GM12872 (cell line): Measurements from ENCODE around the gene NF2.

ENCODE experiments used
- TF ChIP-seq, protein P1 (sequence below): IDR thresholded peaks from 3 replicates; pipeline ENCODE4 v1.5.1; 2011; ENCODE audit warnings: low read depth, mild to moderate bottlenecking, low read length, moderate library complexity; ENCODE audit not compliant: insufficient read depth

The NF2 gene

DNA sequence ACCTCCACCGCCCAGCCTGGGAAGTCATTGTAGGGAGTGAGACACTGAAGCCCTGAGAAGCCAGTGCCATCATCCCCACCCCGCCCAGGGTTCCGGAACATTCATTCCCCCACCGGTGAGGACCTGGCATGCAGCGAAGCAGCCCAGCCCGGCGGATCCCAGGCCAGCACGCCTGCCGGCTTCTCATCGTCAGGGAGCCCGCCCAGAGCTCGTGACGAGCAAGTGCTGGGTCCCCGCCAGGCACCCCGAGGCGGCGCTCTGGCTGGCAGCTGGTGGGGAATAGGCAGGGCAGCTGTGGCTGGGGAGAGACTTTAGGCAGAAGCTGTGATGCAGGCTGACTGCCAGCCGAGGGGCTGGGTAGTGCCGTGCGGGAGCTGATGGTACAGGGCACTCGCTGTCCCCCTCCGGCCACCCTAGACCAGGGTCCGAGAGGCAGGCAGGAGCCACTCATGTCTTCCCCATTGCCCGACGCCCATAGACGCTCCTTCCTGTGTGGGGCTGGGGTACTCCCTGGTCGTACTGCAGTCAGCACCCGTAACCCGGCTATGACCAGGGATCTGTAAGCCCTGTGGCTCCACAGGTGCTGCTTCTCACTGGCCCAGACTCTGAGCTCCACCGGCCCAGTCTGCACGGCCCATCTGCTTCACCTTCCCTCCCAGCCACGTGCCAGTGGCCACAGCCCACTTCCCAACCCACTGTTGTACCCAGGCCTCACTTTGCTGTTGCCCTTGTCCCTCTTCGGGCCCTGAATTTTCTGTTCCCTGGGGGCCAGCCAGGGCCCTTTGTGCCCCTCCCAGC lies 91.9 kb downstream of the NF2 start:
- TF ChIP-seq, protein P1, sequence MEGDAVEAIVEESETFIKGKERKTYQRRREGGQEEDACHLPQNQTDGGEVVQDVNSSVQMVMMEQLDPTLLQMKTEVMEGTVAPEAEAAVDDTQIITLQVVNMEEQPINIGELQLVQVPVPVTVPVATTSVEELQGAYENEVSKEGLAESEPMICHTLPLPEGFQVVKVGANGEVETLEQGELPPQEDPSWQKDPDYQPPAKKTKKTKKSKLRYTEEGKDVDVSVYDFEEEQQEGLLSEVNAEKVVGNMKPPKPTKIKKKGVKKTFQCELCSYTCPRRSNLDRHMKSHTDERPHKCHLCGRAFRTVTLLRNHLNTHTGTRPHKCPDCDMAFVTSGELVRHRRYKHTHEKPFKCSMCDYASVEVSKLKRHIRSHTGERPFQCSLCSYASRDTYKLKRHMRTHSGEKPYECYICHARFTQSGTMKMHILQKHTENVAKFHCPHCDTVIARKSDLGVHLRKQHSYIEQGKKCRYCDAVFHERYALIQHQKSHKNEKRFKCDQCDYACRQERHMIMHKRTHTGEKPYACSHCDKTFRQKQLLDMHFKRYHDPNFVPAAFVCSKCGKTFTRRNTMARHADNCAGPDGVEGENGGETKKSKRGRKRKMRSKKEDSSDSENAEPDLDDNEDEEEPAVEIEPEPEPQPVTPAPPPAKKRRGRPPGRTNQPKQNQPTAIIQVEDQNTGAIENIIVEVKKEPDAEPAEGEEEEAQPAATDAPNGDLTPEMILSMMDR = no peak

- TF ChIP-seq, protein P1 = no peak
These were observed 94.6 kb downstream of the NF2 start for GRCh38 chr22:29697853-29698598.

- TF ChIP-seq, protein P1 = no peak
These were observed 96.9 kb downstream of the NF2 start for GRCh38 chr22:29700206-29700899.

DNA sequence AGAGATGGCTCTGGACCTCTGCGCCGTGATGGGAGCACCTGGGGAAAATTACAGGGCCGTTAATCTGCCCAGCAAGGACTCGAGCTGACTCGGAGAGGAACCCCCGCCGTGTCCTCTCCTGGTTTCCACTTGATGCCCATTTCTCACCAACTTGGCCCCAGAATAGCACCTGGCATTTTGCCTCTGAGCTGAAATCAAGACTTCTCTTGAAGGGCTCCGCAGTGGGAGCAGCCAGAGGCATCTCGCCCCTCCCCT lies 97.4 kb downstream of the NF2 start:
- TF ChIP-seq, protein P1 = no peak

DNA sequence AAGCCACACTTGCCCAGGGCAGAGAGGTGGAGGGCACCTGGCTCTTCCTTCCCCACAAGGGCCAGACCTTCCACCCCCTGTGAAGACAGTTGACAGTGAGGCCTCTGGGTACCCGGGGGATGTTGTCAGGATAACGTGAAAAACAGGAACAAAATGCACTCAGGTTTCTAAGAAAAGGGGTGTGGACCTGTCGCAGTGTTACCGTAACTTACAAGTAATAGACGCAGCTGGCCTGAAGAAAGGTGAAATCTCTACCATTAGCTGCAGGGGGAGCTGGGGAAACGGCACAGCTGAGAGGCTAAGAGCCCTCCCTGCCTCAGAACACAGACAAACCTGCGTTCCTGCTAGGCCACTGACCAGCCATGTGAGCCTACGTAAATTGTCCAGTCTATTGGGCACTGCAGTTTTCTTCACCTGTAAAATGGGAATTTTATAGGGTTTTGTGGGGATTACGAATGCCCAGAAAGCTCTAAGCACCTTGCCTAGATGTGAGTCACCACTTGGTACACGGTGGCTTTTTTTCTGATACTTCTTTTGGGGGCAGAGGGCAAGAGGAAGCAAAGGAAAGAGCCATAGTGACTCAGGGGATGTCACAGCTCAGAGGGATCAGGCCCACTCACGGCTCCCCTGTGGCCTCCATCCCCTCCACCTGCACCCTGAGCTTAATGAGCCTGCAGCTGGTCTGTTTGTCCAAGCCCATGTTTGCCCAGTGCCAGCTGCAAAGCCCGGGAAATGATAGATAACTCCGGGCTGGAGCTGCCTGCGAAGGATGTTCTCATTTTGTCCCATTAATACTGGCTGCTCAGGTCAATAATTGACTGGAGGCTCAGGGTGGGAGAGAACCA lies 97.9 kb downstream of the NF2 start:
- TF ChIP-seq, protein P1 = peak; percentile 23; the same call in 1 of the 3 replicates

DNA sequence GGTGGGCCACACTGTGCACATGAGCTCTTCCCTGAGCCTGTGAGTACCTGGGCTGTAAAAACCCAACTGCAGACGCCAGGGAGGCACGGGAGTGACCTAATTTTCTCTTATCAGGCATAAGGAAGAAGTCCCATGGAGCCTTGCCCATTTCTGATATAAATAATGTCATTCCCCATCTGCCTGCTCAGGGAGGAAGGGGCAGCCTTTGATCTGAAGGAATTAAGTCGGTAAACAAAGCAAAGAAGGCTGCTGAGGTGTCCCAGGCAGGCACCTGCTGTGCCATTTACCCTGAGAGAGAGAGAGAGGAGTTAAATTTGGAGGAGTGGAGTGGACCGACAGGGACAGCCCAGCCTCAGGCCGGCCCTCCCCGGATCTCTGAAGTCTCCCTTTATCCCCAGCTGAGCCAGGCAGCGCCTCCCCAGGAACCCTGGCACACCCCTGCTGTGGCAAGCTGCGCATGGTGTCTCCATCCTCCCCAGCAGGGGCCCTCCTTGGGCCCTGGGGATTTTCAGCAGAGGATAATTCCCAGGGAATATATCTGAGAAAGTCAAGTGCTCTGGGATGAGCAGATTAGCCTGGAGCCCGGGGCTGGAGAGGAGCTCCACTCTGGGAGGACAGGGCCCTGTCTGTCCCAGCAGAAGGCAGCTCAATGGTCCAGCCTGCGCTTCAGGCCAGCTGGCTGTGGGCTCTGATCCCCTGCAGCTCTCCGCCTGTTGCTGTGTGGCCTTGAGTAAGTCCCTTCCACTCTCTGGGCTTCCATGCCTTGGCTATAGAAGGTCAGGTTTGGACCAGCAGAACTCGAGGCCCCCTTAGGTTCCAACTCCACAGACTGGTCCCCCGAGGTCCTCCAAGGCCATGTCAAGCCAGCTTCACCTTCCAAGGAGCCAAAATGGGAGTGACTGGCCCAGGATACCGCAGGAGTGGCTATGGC lies 98.8 kb downstream of the NF2 start:
- TF ChIP-seq, protein P1 = no peak
